Gastrocnemius medialis (tissue), 4 donors: ENCODE measurements around the gene CCDC78.

ENCODE experiments used
- POLR2A ChIP-seq, 2 donors: fragments of 450-650 bp; IDR thresholded peaks; one replicate each; pipeline ENCODE4 v1.6.1; 2017; ENCODE audit warnings: antibody characterized with exemption in 2 of 2, mild to moderate bottlenecking in 2 of 2, moderate library complexity in 2 of 2
- TF ChIP-seq, protein P1 (sequence below), 5 experiments: fragments of 450-650 bp in 3 of 5; fragments of 200-600 bp in 2 of 5; sonication (generic) in 2 of 5; IDR thresholded peaks in 4 of 5; conservative IDR thresholded peaks in 1 of 5; 1 replicate in 4 of 5; 2 replicates in 1 of 5; pipeline ENCODE4 v1.5.1; 2016 to 2019; ENCODE audit warnings: antibody characterized with exemption in 5 of 5, mild to moderate bottlenecking in 3 of 5, moderate library complexity in 3 of 5

DNA sequence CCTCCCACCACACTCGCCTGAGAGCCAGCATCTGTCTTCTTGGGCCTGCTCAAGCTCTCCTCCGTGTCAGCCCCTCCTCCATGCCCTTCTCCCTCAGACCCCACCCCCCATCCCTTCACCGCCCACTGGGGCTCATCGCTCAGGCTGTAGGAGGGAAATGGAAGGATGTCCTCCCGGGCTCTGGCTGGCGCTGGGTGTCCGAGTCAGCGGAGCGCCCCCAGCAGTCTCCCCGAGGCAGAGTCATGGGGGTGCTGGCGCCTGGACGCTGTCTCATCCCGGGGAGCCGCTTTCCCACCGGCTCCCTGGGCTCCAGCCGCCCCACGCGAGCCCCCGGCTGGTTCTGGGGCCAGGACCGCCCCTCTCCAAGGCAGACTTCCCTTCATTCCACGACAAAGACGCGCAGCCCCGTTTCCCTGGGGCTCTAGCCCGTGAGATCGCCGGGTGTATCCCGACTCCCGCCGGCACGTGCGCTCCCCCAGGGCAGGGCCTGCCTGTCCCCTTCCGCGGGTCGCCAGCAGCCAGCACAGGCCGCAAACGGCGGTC is 5.7 kb downstream of the CCDC78 start:
- TF ChIP-seq, protein P1, sequence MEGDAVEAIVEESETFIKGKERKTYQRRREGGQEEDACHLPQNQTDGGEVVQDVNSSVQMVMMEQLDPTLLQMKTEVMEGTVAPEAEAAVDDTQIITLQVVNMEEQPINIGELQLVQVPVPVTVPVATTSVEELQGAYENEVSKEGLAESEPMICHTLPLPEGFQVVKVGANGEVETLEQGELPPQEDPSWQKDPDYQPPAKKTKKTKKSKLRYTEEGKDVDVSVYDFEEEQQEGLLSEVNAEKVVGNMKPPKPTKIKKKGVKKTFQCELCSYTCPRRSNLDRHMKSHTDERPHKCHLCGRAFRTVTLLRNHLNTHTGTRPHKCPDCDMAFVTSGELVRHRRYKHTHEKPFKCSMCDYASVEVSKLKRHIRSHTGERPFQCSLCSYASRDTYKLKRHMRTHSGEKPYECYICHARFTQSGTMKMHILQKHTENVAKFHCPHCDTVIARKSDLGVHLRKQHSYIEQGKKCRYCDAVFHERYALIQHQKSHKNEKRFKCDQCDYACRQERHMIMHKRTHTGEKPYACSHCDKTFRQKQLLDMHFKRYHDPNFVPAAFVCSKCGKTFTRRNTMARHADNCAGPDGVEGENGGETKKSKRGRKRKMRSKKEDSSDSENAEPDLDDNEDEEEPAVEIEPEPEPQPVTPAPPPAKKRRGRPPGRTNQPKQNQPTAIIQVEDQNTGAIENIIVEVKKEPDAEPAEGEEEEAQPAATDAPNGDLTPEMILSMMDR (IDR thresholded peaks at IDR 0.05 in 4 of 5, conservative IDR thresholded peaks at IDR 0.05 in 1 of 5): no peak
- TF ChIP-seq POLR2A (IDR thresholded peaks at IDR 0.05): no peak
